Fibroblast of lung (primary cell): ENCODE data around the gene OAT.

ENCODE experiments used
- CTCF ChIP-seq, 2 donors: IDR thresholded peaks in 1 of 2; conservative IDR thresholded peaks in 1 of 2; 1 replicate in 1 of 2; 2 replicates in 1 of 2; pipeline ENCODE4 v1.5.1; 2011 to 2012; ENCODE audit warnings: low read length in 2 of 2, control low read depth in 1 of 2, inconsistent platforms in 1 of 2, low read depth in 1 of 2, mild to moderate bottlenecking in 1 of 2
- EZH2 ChIP-seq: IDR thresholded peaks from 2 replicates; pipeline ENCODE4 v1.5.1; 2012; ENCODE audit warnings: low read length, control low read depth, mild to moderate bottlenecking; ENCODE audit errors: missing control alignments

DNA sequence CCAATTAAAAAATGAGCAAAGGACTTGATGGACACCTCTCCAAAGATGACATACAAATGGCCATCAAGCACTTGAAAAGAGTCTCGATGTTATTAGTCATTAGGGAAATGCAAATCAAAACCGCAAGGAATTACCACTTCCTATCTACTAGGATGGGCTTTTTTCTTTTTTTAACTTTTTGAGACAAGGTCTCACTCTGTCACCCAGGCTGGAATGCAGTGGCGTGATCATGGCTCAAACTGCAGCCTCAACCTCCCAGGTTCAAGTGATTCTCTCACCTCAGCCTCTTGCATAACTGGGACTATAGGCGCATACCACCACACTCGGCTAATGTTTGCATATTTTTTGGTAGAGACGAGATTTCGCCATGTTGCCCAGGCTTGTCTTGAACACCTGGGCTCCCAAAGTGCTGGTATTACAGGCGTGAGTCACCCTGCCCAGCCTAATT is 17.5 kb upstream of the OAT start:
- no peak for TF ChIP-seq CTCF (conservative IDR thresholded peaks at IDR 0.05 in 1 of 2, IDR thresholded peaks at IDR 0.05 in 1 of 2; ENCODE audit: low read depth in 1 of 2, low read length in 2 of 2)
- no peak for TF ChIP-seq EZH2
